ENCODE results near the gene MXRA5. TPM values are rescaled to one million over a fixed set of nuclear protein-coding genes. Genes with fewer than 3 reads are reported as not detected.
"Not testable (repeated sequence)": the region's sequence is repeated elsewhere in the genome, so short reads cannot be mapped to it uniquely, and the experiment has no call there.

MXRA5 gene
- total RNA-seq, 1 donor from 2014 or later, result 2.0 TPM

DNA sequence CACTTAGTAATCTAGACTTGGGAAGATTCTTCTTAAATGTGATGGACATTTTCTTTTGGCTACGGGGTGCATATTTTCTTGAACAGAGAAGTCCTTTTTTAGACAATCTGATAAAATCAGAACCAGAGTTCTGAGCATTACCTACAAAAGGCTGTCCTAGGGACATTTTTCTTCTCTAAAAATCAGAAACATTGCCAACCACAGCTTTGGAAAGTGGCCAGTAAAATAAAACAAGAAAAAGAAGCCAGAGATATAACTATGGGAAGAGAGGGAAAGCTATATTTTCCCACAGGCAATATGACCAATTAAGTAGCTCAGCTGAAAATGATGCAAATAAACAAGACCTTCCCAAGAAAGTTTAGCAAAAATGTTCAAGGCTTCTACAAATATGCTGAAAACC lies 55.9 kb downstream of the MXRA5 start:
- no peaks in the 10 kb centered on the region for H3K36me3 ChIP-seq
- no peak overlapping the region for H3K4me3 ChIP-seq
- H3K9me3 ChIP-seq (replicated peaks), result no peaks in the 10 kb centered on the region
- TF ChIP-seq, protein P1, sequence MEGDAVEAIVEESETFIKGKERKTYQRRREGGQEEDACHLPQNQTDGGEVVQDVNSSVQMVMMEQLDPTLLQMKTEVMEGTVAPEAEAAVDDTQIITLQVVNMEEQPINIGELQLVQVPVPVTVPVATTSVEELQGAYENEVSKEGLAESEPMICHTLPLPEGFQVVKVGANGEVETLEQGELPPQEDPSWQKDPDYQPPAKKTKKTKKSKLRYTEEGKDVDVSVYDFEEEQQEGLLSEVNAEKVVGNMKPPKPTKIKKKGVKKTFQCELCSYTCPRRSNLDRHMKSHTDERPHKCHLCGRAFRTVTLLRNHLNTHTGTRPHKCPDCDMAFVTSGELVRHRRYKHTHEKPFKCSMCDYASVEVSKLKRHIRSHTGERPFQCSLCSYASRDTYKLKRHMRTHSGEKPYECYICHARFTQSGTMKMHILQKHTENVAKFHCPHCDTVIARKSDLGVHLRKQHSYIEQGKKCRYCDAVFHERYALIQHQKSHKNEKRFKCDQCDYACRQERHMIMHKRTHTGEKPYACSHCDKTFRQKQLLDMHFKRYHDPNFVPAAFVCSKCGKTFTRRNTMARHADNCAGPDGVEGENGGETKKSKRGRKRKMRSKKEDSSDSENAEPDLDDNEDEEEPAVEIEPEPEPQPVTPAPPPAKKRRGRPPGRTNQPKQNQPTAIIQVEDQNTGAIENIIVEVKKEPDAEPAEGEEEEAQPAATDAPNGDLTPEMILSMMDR (IDR thresholded peaks at IDR 0.05; ENCODE audit: borderline replicate concordance), result no peak
- DNase-seq, result no peak
- H3K27me3 ChIP-seq (ENCODE audit: low read depth), result no peaks in the 10 kb centered on the region
- no peaks in the 10 kb centered on the region for H3K4me1 ChIP-seq
- intact Hi-C loops (cut with micrococcal nuclease), result no loop called here
- H3K27ac ChIP-seq (replicated peaks), result no peak overlapping the region

DNA sequence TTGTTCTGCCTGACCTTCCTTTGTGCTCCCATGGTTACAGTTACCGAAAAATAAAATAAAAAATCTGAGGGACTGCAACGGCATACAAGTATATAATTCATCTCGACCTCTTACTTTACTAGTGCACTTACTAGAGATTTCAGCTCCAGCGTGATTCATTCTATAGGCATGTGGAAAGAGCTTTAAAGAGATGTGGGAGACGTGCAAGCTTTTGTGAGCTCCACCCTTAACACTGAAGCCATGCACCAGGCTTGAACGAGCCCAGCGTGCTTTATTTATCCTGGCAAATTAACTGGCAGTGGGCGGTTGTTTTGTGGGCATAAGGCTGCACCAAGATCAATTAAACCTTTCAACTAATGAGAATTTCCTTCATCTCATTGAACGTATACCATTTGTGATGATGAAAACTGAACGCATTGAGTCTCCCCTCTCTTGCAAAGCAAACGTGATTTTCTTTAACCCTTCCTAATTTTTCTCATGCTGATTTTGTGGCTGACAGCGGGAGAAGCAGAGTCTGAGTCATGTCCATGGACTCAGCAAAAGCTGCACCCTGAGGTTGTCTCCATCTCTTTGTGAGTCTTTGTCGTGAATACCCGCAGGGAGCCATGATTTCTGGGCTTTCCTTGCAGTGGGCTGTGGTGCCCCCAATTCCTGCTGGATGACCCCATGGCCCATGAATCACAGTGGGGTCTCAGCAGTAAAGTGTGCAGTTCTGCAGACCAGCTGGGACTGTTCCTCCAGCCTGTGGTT lies 60.1 kb downstream of the MXRA5 start:
- TF ChIP-seq, protein P1 (IDR thresholded peaks at IDR 0.05; ENCODE audit: borderline replicate concordance), result no peak
- no peaks in the 10 kb centered on the region for H3K27me3 ChIP-seq (ENCODE audit: low read depth)
- H3K27ac ChIP-seq (replicated peaks), result no peak overlapping the region
- no peaks in the 10 kb centered on the region for H3K36me3 ChIP-seq
- DNase-seq, result no peak
- intact Hi-C loops (cut with micrococcal nuclease), result no loop called here
- no peaks in the 10 kb centered on the region for H3K4me1 ChIP-seq
- H3K9me3 ChIP-seq (replicated peaks), result no peaks in the 10 kb centered on the region
- H3K4me3 ChIP-seq, result no peak overlapping the region

DNA sequence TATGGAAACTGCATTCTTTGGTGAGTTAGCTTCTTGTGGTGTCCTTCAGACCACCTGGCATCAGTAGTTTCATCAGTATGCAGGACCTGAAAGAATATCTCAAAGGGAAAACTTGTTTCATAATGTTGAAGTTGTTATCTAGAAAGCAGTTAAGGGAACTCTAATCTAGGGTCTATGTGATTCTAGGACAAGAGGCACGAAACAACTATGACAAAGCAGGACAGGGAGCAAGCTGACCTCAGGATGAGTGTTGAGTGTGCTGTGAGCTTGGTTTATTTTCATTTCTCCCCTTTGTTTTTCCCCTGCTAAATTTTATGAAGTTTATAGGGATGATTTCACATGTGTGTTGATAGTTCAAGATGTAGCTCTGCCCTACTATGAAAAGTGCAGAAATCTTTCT lies 65.7 kb downstream of the MXRA5 start:
- Histone ChIP-seq H3K4me1 (no peaks in the 10 kb centered on the region), H3K36me3 (no peaks in the 10 kb centered on the region), H3K4me3 (no peak overlapping the region), H3K9me3 (replicated peaks) (peaks cover 14% of the 10 kb centered on the region), H3K27ac (replicated peaks) (no peak overlapping the region), H3K27me3 (ENCODE audit: low read depth) (no peaks in the 10 kb centered on the region)
- TF ChIP-seq, protein P1 (IDR thresholded peaks at IDR 0.05; ENCODE audit: borderline replicate concordance), result no peak
- intact Hi-C loops (cut with micrococcal nuclease), result no loop called here
- no peak for DNase-seq

DNA sequence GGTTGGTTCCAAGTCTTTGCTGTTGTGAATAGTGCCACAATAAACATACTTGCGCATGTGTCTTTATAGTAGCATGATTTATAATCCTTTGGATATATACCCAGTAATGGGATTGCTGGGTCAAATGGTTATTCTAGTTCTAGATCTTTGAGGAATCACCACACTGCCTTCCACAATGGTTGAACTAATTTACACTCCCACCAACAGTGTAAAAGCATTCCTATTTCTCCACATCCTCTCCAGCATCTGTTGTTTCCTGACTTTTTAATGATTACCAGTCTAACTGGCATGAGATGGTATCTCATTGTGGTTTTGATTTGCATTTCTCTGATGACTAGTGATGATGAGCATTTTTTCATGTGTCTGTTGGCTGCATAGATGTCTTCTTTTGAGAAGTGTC lies 72.8 kb downstream of the MXRA5 start:
- DNase-seq; H3K36me3 ChIP-seq; H3K27me3 ChIP-seq (ENCODE audit: low read depth); H3K4me3 ChIP-seq; intact Hi-C loops (cut with micrococcal nuclease); H3K9me3 ChIP-seq (replicated peaks); H3K4me1 ChIP-seq; H3K27ac ChIP-seq (replicated peaks): not testable (repeated sequence)

DNA sequence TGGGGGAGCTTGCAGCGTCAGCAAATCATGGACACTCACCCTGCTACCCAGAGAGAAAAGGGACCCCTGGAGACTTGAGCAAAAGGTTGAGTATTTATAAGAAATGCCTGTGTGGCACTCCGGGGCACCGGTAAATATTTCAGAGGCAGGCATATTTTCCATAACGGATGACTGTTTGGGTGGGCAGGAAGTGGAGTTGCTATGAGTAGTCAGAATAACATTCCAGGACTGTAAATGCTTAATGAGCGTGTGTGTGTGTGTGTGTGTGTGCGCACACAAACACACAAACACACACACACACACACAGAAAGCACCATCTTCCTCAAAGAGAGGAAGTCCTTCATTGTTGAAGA lies 74.6 kb downstream of the MXRA5 start:
- TF ChIP-seq, protein P1 (IDR thresholded peaks at IDR 0.05; ENCODE audit: borderline replicate concordance), result no peak
- no peaks in the 10 kb centered on the region for H3K36me3 ChIP-seq
- H3K4me3 ChIP-seq, result peak overlapping the region; percentile 17
- no peaks in the 10 kb centered on the region for H3K27me3 ChIP-seq (ENCODE audit: low read depth)
- intact Hi-C loops (cut with micrococcal nuclease), result no loop called here
- no peaks in the 10 kb centered on the region for H3K9me3 ChIP-seq (replicated peaks)
- H3K27ac ChIP-seq (replicated peaks), result peak overlapping the region; percentile 33
- H3K4me1 ChIP-seq, result no peaks in the 10 kb centered on the region
- DNase-seq, result no peak

DNA sequence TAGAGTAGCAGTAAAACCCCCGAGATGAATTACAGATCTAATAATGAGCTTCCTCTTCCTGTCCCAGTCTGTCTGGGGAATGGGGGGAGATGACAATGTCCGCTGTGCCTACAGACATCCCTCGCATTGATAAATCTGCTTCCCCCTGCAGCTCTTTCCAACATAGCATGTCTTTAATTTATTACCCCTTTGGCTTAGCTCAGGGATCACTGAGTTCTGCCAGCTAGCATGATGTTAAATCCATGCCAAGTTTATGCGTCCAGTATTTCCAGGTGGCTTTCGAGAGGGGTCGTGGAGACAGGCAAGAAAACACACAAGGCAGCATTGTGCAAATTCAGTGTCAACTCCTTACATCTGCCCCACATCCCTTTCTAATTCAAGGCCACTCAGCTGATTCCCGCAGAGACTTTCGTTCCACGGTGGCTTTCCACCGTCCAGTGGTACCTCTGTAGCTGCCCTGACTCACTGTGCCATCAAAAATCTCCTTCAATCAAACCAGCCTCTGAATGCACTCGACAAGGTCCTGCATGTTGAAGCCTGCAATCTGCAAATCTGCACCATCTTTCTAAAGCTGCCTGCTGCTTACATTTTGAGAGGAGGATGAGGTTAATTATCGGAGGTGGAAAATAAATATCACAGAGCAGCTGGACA lies 75.1 kb downstream of the MXRA5 start:
- no peaks in the 10 kb centered on the region for H3K27me3 ChIP-seq (ENCODE audit: low read depth)
- H3K4me1 ChIP-seq, result no peaks in the 10 kb centered on the region
- intact Hi-C loops (cut with micrococcal nuclease), result no loop called here
- peak overlapping the region; percentile 17 for H3K4me3 ChIP-seq
- no peak for DNase-seq
- peak overlapping the region; percentile 33 for H3K27ac ChIP-seq (replicated peaks)
- no peaks in the 10 kb centered on the region for H3K9me3 ChIP-seq (replicated peaks)
- H3K36me3 ChIP-seq, result no peaks in the 10 kb centered on the region
- TF ChIP-seq, protein P1 (IDR thresholded peaks at IDR 0.05; ENCODE audit: borderline replicate concordance), result no peak
